Activated T-cell treated with anti-CD3 and anti-CD28 coated beads for 4 hours (primary cell): ENCODE data around the gene CD226.
"Not testable (repeated sequence)": the region's sequence is repeated elsewhere in the genome, so short reads cannot be mapped to it uniquely, and the experiment has no call there.

Experiments used
- DNase-seq: peaks from one replicate; pipeline ENCODE4 v3.0.0-alpha.2; 2020

CD226 gene

GRCh38 chr18:69865776-69866175 is 81.9 kb downstream of the CD226 start:
- DNase-seq, result no peak

- DNase-seq, result not testable (repeated sequence)
These were observed 82.9 kb downstream of the CD226 start for GRCh38 chr18:69864802-69865201.

- DNase-seq, result no peak
These were observed 88.8 kb downstream of the CD226 start for GRCh38 chr18:69858897-69859296.

- no peak for DNase-seq
These were observed 93.2 kb downstream of the CD226 start for GRCh38 chr18:69854455-69854854.

DNA sequence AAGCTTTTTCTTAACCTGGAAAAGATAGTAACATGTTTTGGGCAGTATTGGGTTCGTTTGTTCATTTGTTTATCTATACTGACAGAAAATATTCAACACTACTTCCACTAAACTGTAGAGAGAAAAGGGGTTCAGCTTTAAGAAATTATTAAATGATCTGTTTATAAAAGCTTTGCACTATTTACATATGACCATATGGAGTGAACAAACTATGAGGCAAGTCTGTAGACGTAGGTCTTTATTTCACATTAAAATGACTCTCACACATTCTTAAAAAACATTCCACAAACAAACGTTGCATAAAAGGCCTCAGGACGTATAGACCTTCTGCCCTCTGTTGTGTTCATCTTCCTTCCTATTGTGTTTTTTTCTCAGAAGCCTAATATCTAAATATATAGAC is 94.6 kb downstream of the CD226 start:
- DNase-seq, result no peak

DNA sequence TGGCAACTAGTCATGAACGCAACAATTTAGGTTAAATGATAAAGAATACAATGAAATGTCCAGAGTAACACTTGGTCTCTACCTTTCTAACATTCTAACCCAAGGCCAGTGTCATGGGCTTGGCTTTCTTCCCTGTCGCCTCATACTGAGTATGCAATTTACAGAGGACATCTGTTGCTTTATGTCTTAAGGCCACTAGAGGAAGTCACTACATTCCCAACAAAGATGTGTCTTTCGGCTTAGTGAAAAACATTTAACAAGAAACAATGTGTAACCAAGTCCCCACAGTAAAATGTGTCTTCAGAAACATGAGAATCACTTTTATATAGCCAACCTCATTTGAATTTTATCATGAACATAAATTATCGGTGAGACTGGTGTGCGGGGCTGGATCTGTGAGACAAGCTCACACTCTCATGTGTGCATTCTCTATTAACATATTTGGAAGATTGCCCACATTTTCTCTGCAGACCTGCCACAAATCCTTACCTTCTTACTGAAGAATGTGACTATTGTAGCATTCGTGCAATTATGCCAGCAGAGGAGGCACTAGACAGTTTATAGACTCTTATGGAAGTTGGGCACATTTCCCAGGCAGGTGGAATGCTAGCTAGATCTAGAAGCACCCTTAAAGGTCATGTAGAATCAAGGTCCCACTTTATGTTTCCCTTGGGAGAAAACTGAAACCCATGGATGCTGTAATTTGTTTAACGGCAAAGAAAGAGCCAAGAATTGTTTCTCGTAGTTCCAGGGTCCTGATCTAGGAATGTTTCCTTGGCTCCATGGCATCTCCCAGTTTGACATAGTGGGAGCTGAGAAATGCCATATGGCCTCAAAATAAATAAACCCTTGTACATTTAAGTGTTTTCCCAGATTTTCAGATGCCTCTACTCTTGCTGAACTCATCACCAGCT is 101.8 kb downstream of the CD226 start:
- DNase-seq, result no peak

GRCh38 chr18:69844656-69845055 is 103.0 kb downstream of the CD226 start:
- DNase-seq, result no peak

- DNase-seq, result no peak
These were observed 104.7 kb downstream of the CD226 start for GRCh38 chr18:69843015-69843414.

DNA sequence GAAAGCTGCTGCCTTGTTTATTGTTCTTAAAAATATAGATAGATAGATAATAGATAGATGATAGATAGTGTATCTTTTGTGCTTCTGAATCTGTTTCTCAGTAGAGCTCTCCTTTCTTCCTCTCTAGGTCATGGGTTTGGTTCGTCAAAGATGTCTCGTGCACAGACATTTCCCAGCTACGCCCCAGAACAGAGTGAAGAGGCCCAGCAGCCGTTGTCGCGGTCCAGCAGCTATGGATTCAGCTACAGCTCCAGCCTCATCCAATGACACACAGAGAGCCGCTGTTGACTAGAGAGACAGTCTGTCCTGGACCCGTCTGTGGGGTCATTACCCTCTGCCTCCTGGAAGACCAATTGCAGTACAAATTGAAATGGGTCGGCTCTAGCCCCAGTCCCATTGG is 106.6 kb downstream of the CD226 start:
- DNase-seq, result no peak

- DNase-seq, result no peak
These were observed 107.2 kb downstream of the CD226 start for GRCh38 chr18:69840445-69840844.

- DNase-seq, result no peak
These were observed 107.7 kb downstream of the CD226 start for GRCh38 chr18:69840001-69840400.

DNA sequence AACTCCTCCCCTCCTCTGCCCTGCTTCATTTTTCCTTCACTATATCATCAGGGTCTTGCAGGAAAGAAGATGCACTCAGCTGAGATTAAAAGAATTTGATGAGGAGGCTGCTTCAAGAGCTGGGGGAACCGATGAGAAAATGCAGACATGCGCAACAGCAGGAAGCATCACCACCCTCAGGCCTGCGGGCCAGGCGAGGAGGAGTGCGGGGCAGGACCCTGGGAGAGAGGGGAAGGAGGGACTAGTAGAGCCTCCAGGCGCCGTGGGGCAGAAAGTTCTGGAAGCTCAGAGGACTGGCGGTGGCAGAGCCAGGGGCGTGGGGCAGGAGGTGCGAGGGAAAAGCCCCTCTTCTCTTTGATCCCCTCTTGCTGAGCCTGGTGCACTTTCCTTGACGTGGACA is 108.2 kb downstream of the CD226 start:
- no peak for DNase-seq

GRCh38 chr18:69838620-69839411 is 108.9 kb downstream of the CD226 start:
- no peak for DNase-seq

GRCh38 chr18:69838003-69838402 is 109.7 kb downstream of the CD226 start:
- no peak for DNase-seq

DNA sequence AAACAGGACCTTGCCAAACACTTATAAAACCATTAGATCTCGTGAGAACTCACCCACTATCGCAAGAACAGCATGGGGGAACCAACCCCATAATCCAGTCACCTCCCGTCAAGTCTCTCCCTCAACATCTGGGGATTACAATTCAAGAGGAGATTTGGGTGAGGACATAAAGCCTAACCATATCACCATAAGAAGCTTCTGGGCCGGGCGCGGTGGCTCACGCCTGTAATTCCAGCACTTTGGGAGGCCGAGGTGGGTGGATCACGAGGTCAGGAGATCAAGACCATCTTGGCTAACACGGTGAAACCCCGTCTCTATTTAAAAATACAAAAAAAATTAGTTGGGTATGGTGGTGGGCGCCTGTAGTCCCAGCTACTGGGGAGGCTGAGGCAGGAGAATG is 112.7 kb downstream of the CD226 start:
- not testable (repeated sequence) for DNase-seq

GRCh38 chr18:69830189-69830588 is 117.5 kb downstream of the CD226 start:
- DNase-seq, result no peak

- DNase-seq, result no peak
These were observed 127.1 kb downstream of the CD226 start for GRCh38 chr18:69820538-69820937.

- DNase-seq, result no peak
These were observed 128.2 kb downstream of the CD226 start for GRCh38 chr18:69819460-69819859.

DNA sequence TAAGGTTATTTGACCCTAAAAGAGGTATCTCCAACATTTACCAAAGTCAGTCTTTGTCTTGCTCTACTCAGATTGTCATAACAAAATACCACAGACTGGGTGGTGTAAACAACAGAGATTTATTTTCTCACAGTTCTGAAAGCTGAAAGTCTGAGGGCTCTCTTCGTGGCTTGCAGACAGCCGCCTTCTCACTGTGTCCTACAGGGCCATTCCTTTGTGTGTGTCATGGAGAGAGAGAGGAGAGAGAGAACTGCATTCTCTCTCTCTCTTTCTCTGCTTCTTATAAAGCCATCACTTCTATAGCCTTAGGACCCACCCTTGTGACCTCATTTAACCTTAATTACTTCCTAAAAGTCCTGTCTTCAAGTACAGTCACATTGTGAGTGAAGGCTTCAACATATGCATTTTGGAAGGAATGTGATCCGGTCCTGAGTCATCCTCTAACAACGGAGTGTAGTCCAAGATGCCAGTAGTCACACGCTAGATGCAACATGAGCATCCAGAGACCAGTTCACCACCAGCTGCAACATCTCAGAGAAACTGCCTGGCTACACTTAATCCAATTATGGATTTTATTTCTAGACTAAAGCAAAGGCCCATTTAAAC is 130.2 kb downstream of the CD226 start:
- no peak for DNase-seq

DNA sequence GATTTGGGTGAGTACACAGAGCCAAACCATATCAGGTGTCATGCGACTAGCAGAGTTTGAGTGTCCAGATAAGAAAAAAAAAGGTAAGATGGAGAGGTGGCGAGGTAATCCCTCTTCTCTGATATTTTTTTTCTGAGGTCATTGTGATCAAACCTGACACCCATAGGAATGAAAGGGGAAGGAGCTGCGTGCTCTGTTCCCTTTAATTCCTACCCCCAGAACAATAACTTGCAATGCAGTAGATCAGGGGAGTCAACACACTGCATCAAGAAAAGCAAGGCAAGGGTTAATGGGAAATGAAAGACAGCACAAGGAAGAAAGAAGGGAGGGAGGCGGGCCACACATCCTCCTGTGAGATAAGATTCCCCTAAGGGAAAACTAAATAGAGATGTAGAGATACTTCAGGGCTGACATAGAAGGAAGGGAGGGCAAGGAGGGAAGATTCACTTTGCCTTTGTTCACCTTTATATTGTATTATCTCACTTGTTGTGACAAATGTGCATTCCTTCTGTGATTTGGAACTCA is 132.8 kb downstream of the CD226 start:
- no peak for DNase-seq

DNA sequence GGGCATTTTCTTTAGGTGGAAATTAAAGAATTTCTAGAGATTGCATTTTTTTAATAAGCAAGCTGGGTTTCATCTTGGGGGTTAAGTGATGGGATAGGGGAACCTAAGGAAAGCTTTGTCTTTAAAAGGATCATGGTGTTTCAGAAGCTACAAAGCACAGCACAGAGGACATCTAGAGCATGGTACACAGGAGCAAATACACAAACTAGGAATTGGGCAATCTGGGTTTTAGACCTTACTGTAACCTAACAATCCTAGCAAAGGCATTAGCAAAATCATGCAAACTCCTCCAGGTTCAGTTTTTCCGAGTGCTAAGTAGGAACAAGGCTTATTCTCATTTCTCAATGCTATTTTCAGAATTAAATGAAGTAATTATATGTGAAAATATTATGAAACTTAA is 134.1 kb downstream of the CD226 start:
- DNase-seq, result no peak

DNA sequence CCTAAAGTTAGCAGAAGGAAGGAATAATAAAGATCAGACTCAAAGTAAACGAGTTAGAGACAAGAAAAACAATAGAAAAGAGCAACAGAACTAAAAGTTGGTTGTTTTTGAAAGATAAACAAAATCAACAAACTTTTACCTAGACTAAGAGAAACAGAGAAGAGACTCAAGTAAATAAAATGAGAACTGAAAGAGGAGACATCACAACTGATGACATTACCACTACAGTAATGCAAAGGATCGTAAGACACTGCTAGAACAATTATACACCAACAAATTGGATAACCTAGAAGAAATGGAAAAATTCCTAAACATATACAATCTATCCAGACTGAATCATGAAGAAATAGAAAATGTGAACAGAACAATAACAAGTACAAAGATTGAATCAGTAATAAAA is 139.3 kb downstream of the CD226 start:
- no peak for DNase-seq

DNA sequence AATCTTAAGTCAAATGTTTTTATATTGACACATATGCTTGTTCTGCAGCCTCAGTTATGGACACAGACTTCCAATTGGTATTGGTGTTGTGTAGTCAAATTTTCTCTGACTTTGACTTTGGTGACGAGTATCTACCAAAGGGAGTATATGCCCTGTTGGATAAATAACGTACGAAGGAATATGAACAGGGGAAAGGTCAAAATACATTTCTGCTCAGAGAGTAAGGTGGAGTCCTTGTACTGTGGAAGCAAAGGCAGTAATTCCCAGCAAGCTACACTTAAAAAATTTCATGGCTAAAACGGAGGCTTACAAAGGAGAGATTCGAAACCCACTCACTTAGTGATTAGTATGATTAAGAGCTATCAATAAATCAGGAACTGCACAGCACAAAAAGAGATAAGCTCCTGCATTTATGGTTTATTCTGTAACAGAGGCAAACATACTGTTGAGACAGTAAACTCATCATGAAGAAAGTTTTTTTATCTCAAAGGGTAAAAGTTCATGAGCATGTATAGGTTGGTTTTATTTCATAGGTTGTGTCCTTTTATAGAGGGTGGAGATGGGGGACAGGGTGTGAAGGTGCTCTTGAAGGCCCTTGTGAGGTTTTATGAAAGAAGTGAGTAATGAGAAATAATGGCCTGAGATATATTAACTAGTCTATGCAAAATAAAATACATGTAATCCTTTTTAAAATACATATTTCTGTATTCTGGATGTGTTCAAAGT is 142.7 kb downstream of the CD226 start:
- no peak for DNase-seq
